GM12874 (cell line): ENCODE results near the gene CP.

Experiments
- TF ChIP-seq, protein P1 (sequence below): IDR thresholded peaks from 2 replicates; pipeline ENCODE4 v1.5.1; 2011; ENCODE audit warnings: low read depth, mild to moderate bottlenecking, control low read depth, low read length, moderate library complexity; ENCODE audit not compliant: insufficient read depth

CP gene

DNA sequence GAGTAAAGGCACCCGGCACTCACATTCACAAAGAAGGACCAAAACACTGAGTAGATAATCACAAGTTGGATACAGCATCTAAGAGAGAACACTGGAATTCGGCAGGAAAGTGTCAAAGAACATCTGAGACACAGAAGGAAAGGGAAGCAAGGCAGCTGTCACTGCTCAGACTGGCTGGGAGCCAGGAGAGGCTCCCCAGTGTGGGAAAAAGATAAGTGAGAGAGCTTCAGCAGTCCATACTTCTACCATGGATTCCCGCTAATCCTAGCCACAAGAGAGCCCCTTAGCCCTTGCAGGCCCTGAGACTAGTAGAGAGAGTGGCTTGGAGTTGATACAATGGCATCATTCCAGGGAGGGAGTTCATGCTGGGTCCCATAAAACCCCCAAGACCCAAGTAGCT, 36.7 kb upstream of the CP start:
- TF ChIP-seq, protein P1, sequence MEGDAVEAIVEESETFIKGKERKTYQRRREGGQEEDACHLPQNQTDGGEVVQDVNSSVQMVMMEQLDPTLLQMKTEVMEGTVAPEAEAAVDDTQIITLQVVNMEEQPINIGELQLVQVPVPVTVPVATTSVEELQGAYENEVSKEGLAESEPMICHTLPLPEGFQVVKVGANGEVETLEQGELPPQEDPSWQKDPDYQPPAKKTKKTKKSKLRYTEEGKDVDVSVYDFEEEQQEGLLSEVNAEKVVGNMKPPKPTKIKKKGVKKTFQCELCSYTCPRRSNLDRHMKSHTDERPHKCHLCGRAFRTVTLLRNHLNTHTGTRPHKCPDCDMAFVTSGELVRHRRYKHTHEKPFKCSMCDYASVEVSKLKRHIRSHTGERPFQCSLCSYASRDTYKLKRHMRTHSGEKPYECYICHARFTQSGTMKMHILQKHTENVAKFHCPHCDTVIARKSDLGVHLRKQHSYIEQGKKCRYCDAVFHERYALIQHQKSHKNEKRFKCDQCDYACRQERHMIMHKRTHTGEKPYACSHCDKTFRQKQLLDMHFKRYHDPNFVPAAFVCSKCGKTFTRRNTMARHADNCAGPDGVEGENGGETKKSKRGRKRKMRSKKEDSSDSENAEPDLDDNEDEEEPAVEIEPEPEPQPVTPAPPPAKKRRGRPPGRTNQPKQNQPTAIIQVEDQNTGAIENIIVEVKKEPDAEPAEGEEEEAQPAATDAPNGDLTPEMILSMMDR: no peak

DNA sequence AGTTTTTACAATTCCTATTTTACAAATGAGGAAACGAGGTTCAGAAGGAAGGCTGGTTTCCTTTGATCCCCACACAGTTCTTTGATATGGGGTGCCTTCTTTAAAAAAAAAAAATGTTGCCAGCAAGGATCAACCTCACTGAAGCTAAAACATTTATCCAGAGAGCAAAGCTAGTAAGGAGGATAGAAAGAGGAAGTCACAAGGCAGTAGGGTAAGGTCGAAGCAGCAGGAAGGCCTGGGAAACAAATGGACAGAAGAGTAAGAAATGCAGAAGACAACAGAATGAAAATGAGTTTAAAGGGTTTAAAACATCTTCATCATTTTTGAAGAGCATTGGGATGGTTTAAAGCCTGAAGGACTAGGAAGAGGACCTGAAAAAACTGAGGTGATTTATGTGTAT, 30.6 kb upstream of the CP start:
- TF ChIP-seq, protein P1: no peak

DNA sequence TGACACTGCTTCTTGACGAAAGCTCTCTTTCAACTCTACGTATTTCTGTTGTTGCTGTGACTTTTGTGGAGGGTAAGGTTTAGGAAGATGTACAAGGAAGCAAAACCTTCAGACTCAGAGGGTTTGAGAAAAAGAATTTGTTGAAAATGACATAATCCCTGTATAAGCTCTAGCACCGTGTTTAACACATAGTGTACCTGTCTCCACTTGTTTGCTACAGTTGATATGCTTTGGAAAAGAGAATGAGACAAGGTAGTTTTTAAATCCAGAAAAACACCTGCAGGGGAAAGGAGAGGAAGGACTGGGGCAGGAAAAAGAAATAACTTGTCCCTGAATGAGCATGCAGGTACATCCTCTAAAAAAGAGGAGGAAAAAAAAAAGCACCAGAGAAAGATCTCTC, 29.6 kb upstream of the CP start:
- TF ChIP-seq, protein P1: no peak

DNA sequence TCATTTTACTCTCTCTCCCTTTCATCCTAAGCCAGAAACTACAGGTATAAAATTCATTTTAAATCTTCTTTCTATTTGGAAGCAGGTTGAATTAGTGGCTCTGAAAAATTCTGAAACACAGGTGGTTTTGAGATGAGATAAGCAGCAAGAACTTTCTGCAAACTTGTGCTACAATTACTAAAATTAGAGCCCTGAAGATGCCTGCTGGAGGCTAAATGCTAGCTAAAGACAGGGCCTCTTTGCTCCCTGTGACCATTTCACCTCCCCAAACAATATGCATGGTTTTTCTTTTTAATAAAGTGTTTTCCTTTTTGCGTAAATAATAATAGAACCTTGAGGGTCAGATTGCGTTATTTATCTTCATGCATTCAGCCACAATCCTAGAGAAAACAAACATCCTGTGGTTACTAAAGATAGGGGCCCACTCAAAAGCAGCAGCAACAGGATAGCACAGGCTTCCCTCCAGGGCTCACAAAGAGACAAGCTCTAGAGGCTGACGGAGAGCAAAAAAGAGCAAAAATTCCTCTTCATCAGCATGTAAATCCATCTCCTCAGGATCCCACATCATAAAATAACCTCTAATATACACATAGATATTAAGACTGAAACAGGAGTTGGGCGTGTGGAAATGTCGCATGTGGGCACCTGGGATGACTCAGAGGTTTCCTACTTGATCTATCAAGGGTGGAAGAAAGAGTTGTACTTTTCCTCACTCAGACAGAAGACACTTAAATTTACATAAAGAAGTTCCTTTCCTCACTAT, 26.5 kb upstream of the CP start:
- TF ChIP-seq, protein P1: no peak

DNA sequence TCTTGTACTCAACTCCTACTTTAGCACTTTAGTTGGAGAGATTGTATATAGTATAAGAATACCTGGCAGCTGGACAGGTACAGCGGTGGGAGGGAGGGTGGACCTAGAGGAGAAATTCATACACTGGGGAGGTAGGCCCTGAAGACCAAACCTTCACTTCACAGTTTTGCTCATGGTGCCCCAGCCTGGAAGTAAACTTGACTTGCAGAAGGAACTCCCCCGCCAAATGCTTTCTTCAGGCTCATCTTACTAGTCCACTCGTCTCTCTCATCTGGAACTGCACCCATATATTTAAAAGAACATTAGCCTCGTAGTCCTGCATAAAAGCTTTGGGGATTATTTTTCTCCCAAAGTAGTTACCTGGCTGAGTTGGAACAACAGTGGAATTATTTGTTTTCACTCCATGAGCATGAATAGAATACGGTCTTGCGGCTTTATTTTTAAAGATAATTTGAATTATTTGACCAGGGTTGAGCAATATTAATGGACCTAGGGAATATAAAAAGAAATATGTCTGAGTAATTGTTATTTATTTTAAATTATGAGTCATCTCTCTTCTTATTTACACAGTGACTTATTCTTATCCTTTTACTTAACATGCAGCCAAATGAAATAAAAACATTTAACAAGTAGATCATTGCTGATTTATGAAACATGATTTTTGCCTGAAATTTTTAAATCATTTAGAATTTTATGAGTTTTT, 25.5 kb upstream of the CP start:
- TF ChIP-seq, protein P1: no peak

DNA sequence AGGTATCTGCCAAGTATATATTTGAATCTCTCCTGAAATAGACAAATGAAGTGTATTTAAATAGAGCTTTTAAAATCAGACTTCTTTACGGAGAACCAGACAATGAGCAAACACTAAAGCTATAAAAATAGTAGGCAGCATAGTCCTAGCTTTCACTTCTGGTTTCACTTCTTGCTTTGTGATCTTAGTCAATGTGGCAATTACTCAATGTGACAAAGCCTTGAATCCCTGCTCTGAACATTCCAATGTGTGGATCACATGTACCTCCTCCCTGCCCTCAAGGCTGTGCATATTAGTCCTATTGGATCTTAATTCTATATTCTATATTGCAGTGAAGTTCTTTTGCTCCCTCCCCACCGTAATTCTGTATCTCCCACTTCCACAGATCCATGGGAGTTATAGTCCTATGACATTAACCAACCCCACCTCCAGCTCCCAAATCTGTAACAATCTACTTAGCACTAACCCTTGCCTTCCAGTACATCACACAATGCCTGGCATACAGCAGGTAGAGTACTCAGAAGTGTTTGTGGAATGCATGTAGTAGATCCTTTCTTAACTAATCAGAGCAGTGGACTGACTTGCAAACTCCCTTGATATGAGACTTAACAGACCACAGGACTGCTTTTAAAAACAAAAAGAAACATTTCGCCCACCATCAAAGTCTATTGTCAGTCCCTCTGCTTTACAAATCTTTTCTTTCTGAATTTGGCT, 24.3 kb upstream of the CP start:
- TF ChIP-seq, protein P1: no peak

DNA sequence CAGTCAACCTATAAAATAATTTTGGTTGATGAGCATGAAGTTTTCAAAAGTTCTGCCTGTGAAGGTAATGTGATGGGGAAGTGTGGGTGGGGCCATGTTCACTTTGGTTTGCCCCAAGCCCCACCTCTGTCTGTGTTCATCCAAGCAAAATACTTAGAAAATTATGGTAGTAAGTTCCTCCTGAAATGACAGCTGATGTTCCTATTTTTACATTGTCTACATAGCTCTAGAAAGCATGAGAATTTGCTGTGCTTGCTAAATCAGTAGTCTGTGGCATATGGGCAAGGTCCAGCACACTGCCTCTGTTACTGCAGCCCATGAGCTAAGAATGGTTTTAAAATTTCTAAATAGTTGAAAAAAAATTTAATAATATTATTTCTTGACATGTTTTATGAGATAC, 21.9 kb upstream of the CP start:
- TF ChIP-seq, protein P1: no peak
